Measurements from ENCODE around the gene TRUB1. TPM values are rescaled to one million over a fixed set of nuclear protein-coding genes. Genes with fewer than 3 reads are reported as not detected.

TRUB1 gene
- total RNA-seq, 4 donors from 2014 or later: 8.6 to 11.6 (median 10.0) TPM

DNA sequence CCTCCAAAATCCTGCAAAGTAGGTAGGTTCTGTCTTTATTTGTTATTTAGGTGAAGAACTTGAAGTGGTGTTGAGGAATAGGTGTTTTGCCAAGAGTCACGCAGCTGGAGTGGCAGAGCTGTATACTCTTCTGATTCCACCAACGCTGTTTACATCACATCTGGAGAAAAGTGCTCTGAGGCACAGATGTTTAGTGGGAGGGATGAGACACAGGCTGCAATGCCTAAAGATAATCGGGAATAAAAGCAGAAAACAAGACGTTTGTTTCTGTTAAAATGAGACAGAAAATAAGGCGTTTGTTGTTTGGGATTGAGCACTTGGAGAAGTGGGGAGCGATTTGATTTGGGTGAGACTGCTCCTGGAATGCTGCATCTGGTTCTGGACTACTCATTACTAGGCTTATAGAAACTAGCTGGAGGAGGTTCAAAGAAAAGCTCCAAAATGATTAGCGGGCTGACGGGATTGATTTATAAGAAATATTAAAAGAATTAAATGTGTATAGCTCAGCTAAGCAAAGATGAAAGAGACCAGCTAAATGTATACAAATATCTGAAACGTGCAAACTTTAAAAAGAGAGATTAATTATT lies 54.3 kb downstream of the TRUB1 start:
- intact Hi-C loops (cut with DNase I): no loop called here
- Histone ChIP-seq H3K27ac (replicated peaks in 1 of 4) (no peak overlapping the region), H3K27me3 (no peaks in the 10 kb centered on the region), H3K4me1 (no peaks in the 10 kb centered on the region), H3K9me3 (no peaks in the 10 kb centered on the region), H3K4me3 (no peak overlapping the region), H3K36me3 (peaks cover 0 to 4% (median 0%) of the 10 kb centered on the region in 4 donors)
- no peak for DNase-seq (ENCODE audit: extremely low spot score)
- 78% methylated on average over 9 of the region's 9 CpGs for whole genome bisulfite sequencing
- no peak for TF ChIP-seq EP300 (IDR thresholded peaks at IDR 0.05)
- TF ChIP-seq POLR2A (IDR thresholded peaks at IDR 0.05; ENCODE audit: low read depth): no peak
- TF ChIP-seq, protein P1, sequence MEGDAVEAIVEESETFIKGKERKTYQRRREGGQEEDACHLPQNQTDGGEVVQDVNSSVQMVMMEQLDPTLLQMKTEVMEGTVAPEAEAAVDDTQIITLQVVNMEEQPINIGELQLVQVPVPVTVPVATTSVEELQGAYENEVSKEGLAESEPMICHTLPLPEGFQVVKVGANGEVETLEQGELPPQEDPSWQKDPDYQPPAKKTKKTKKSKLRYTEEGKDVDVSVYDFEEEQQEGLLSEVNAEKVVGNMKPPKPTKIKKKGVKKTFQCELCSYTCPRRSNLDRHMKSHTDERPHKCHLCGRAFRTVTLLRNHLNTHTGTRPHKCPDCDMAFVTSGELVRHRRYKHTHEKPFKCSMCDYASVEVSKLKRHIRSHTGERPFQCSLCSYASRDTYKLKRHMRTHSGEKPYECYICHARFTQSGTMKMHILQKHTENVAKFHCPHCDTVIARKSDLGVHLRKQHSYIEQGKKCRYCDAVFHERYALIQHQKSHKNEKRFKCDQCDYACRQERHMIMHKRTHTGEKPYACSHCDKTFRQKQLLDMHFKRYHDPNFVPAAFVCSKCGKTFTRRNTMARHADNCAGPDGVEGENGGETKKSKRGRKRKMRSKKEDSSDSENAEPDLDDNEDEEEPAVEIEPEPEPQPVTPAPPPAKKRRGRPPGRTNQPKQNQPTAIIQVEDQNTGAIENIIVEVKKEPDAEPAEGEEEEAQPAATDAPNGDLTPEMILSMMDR (IDR thresholded peaks at IDR 0.05): no peak
- no peak for TF ChIP-seq POLR2AphosphoS5 (IDR thresholded peaks at IDR 0.05)

DNA sequence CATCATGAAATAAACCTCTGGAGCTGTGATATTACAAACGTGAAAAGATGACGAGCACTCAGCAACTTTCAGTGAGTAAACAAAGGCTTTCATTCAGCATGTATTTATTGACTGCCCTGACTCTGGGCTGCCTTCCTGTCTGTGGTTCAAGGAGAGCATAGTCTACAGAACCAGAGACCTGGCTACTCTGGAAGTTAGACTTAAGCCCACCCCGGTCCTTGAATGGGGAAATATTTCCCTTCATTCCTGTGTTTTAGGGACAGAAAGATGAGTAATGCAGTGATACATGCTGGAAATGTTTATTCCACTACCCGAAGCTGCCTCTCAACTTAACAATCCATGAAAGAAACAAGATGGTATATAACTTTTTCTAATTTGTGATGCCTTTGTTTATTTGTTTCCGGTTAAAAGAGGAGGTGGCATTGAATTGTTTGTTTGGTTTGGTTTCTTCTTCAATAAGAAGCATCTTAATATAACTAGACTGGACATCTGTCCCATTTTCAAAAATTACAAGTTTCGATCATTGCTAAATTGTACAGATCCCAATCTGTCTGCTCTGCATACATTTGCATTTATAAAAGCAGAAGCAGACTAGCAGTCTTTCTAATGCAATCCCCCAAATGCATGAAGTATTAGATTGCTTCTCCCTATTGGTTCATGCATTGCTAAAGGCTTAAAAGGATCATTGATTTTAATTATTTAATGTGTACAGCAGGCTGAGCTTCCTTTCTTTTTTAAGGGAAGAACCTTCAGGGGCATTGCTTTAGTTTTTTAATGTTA lies 57.7 kb downstream of the TRUB1 start:
- TF ChIP-seq, protein P1 (IDR thresholded peaks at IDR 0.05): no peak
- TF ChIP-seq EP300 (IDR thresholded peaks at IDR 0.05) (no peak), POLR2AphosphoS5 (IDR thresholded peaks at IDR 0.05) (no peak), POLR2A (IDR thresholded peaks at IDR 0.05; ENCODE audit: low read depth) (no peak)
- intact Hi-C loops (cut with DNase I): no loop called here

DNA sequence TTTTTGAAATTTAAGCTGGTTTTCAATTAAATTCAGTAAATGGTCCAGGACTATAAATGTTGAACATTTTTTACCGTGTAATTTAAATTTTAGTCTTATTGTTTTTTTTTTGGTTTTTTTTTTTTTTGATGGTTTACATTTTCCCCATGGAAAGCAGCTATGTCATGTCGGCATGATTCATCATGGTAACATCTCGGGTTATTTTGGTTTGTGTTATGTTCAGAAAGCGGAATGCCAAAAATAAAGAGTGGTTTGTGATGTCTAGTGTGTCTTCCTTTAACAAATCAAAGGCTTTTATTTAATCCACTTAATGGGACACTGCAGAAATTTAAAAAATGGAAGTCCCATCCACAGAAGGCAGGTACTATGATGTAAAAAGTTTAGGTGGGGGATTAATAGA lies 58.5 kb downstream of the TRUB1 start:
- DNase-seq (ENCODE audit: extremely low spot score): no peak
- no peak overlapping the region for H3K27ac ChIP-seq (replicated peaks in 1 of 4)
- no peak overlapping the region for H3K4me3 ChIP-seq
- peaks cover 0 to 4% (median under 1%) of the 10 kb centered on the region in 4 donors for H3K4me1 ChIP-seq
- no peaks in the 10 kb centered on the region for H3K27me3 ChIP-seq
- no peaks in the 10 kb centered on the region for H3K9me3 ChIP-seq
- TF ChIP-seq POLR2AphosphoS5 (IDR thresholded peaks at IDR 0.05) (no peak), POLR2A (IDR thresholded peaks at IDR 0.05; ENCODE audit: low read depth) (no peak), EP300 (IDR thresholded peaks at IDR 0.05) (no peak)
- TF ChIP-seq, protein P1 (IDR thresholded peaks at IDR 0.05): no peak
- H3K36me3 ChIP-seq: no peaks in the 10 kb centered on the region
- 78% methylated on average over 4 of the region's 4 CpGs for WGBS
- intact Hi-C loops (cut with DNase I): no loop called here

More for the DNA sequence above, 57.7 kb downstream of the TRUB1 start:
- H3K4me3 ChIP-seq: no peak overlapping the region
- H3K27ac ChIP-seq (replicated peaks in 1 of 4): no peak overlapping the region
- no peaks in the 10 kb centered on the region for H3K36me3 ChIP-seq
- DNase-seq (ENCODE audit: extremely low spot score): no peak
- H3K4me1 ChIP-seq: no peaks in the 10 kb centered on the region
- H3K27me3 ChIP-seq: no peaks in the 10 kb centered on the region
- 76% methylated on average over 6 of the region's 6 CpGs for WGBS
- no peaks in the 10 kb centered on the region for H3K9me3 ChIP-seq

DNA sequence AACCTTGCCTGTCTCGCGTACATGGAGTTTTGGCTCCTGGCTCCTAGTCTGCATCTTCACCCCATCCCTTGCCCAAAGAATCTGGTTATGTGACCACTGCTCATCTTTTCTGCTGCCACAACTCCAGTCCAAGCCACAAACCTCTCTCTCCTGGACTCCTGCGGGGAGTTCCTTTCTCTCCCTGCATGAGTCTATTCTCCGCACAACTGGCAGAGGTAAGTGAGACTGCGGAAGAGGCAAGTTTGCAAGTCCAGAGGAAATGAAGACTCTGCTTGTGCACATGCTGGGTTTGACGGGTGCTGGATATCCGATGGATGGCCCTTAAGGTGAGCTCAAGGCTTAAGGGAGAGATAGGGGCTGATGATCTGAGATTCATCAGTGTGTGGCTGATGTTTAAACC lies 61.0 kb downstream of the TRUB1 start:
- 95% methylated on average over 7 of the region's 7 CpGs for WGBS
- no peaks in the 10 kb centered on the region for H3K9me3 ChIP-seq
- peaks cover 0 to 12% (median 5%) of the 10 kb centered on the region in 4 donors for H3K4me1 ChIP-seq
- TF ChIP-seq, protein P1 (IDR thresholded peaks at IDR 0.05): no peak
- no peak for TF ChIP-seq EP300 (IDR thresholded peaks at IDR 0.05)
- no peak for TF ChIP-seq POLR2A (IDR thresholded peaks at IDR 0.05; ENCODE audit: low read depth)
- TF ChIP-seq POLR2AphosphoS5 (IDR thresholded peaks at IDR 0.05): no peak
- DNase-seq (ENCODE audit: extremely low spot score): no peak
- H3K4me3 ChIP-seq: no peak overlapping the region
- no peaks in the 10 kb centered on the region for H3K36me3 ChIP-seq
- no peak overlapping the region for H3K27ac ChIP-seq (replicated peaks in 1 of 4)
- intact Hi-C loops (cut with DNase I): no loop called here
- peaks cover 0 to 2% (median 0%) of the 10 kb centered on the region in 4 donors for H3K27me3 ChIP-seq

All from esophagus muscularis mucosa (tissue), 4 donors.